GM21619 (cell line): ENCODE data around the gene SEPTIN8.

Source experiments
- ATAC-seq: cut with Tn5 transposase; IDR thresholded peaks from one replicate; pipeline ENCODE4 v1.9.1; 2021; ENCODE audit not compliant: unreplicated experiment

SEPTIN8 gene

GRCh38 chr5:132777209-132778069 lies at the start of gene SEPTIN8:
Gene SEPTIN8 (minus strand): TSS chr5:132777239. CDS start chr5:132777137, 102 bp downstream.
- ATAC-seq, result peak; percentile 61

- ATAC-seq, result no peak
Measured at GRCh38 chr5:132826424-132827082, 49.5 kb upstream of the SEPTIN8 start.

- no peak for ATAC-seq
Measured at GRCh38 chr5:132825834-132826391, 48.9 kb upstream of the SEPTIN8 start.

GRCh38 chr5:132825033-132825833 lies 48.2 kb upstream of the SEPTIN8 start:
- ATAC-seq, result no peak

- ATAC-seq, result no peak
Measured at GRCh38 chr5:132824426-132824825, 47.4 kb upstream of the SEPTIN8 start.

GRCh38 chr5:132823481-132824050 lies 46.5 kb upstream of the SEPTIN8 start:
- no peak for ATAC-seq

- no peak for ATAC-seq
Measured at GRCh38 chr5:132822650-132823480, 45.8 kb upstream of the SEPTIN8 start.

- ATAC-seq, result no peak
Measured at GRCh38 chr5:132821791-132822190, 44.8 kb upstream of the SEPTIN8 start.

GRCh38 chr5:132821350-132821749 lies 44.3 kb upstream of the SEPTIN8 start:
- ATAC-seq, result no peak

- peak; percentile 82 for ATAC-seq
Measured at GRCh38 chr5:132820162-132820754, 43.2 kb upstream of the SEPTIN8 start.

- ATAC-seq, result no peak
Measured at GRCh38 chr5:132819468-132819867, 42.4 kb upstream of the SEPTIN8 start.

GRCh38 chr5:132817011-132817410 lies 40.0 kb upstream of the SEPTIN8 start:
- no peak for ATAC-seq

- ATAC-seq, result no peak
Measured at GRCh38 chr5:132816554-132816953, 39.5 kb upstream of the SEPTIN8 start.

GRCh38 chr5:132816083-132816482 lies 39.0 kb upstream of the SEPTIN8 start:
- no peak for ATAC-seq

GRCh38 chr5:132815454-132815853 lies 38.4 kb upstream of the SEPTIN8 start:
- ATAC-seq, result no peak

- no peak for ATAC-seq
Measured at GRCh38 chr5:132814503-132815294, 37.7 kb upstream of the SEPTIN8 start.

GRCh38 chr5:132813599-132814502 lies 36.8 kb upstream of the SEPTIN8 start:
- ATAC-seq, result no peak
